Lung (tissue), 12 donors: ENCODE data around the gene ZKSCAN8. TPM values are rescaled to one million over a fixed set of nuclear protein-coding genes. Genes with fewer than 3 reads are reported as not detected.

Experiments used
- ATAC-seq: fragments of 200-7000 bp; cut with Tn5 transposase; one replicate; pipeline ENCODE4 v1.9.1; 2020; ENCODE audit warnings: moderate number of reproducible peaks; ENCODE audit not compliant: insufficient read depth, low FRiP score
- DNase-seq, 3 donors: peaks; one replicate each; pipeline ENCODE4 v3.0.0-alpha.2; 2013 to 2017
- H3K27ac ChIP-seq, 2 donors: one replicate each; pipeline ENCODE4 v1.5.1; 2013; ENCODE audit warnings: mild to moderate bottlenecking in 2 of 2, moderate library complexity in 2 of 2, control low read depth in 1 of 2, inconsistent platforms in 1 of 2, low read depth in 1 of 2, low read length in 1 of 2
- H3K27me3 ChIP-seq, 3 donors: one replicate each; pipeline ENCODE4 v1.5.1; 2013; ENCODE audit warnings: low read length in 2 of 3; ENCODE audit not compliant: control insufficient read depth in 3 of 3, insufficient read depth in 3 of 3
- H3K36me3 ChIP-seq, 4 donors: one replicate each; pipeline ENCODE4 v1.5.1; 2013; ENCODE audit warnings: low read length in 4 of 4, mild to moderate bottlenecking in 1 of 4, moderate library complexity in 1 of 4; ENCODE audit not compliant: control insufficient read depth in 4 of 4, insufficient read depth in 4 of 4
- H3K4me1 ChIP-seq, 5 donors: one replicate each; pipeline ENCODE4 v1.5.1; 2013; ENCODE audit warnings: low read length in 5 of 5, mild to moderate bottlenecking in 2 of 5, moderate library complexity in 1 of 5; ENCODE audit not compliant: control insufficient read depth in 5 of 5, insufficient read depth in 5 of 5
- H3K4me3 ChIP-seq: one replicate; pipeline ENCODE4 v1.5.1; 2013; ENCODE audit warnings: mild to moderate bottlenecking, control low read depth, moderate library complexity
- H3K9ac ChIP-seq, 2 donors: one replicate each; pipeline ENCODE4 v1.5.1; 2013; ENCODE audit warnings: low read length in 2 of 2, control low read depth in 1 of 2; ENCODE audit not compliant: insufficient read depth in 1 of 2
- H3K9me3 ChIP-seq, 4 donors: one replicate each; pipeline ENCODE4 v1.5.1; 2013; ENCODE audit warnings: low read length in 3 of 4, mild to moderate bottlenecking in 1 of 4, moderate library complexity in 1 of 4; ENCODE audit not compliant: control insufficient read depth in 4 of 4, insufficient read depth in 3 of 4
- WGBS, 2 donors: extraction: QIAGEN DNeasy Blood & Tissue Kit; methylation state at CpG; one replicate each; pipeline ENCODE4 v1.1.7; 2013; 5-methylcytosine and 5-hydroxymethylcytosine counted together
- polyA plus RNA-seq, 2 donors: library from polyadenylated mRNA; stranded (reverse); fragments of 200-250 nt; gene quantifications; one replicate each; pipeline ENCODE4 v1.2.1, GENCODE V29; 2013
- total RNA-seq, 2 donors: library from RNA; depleted of rRNA in 1 of 2; stranded (reverse); fragments of >200 nt in 1 of 2; gene quantifications; one replicate each; pipeline ENCODE4 v1.2.1, GENCODE V29; 2014 to 2021
- TF ChIP-seq, protein P1 (sequence below): IDR thresholded peaks from 2 replicates; pipeline ENCODE4 v1.5.1; 2012; ENCODE audit warnings: mild to moderate bottlenecking; ENCODE audit errors: control extremely low read depth, extremely low read depth
- donor health status: control.
- donor health status: control.
- donor health status: Bipolar disorder and iron deficiency.
- donor health status: healthy.
- donor health status: DM: yes; HTN: yes; CAD: no.

ZKSCAN8 gene
- total and polyA plus RNA-seq, 4 donors, result 3.8 to 40.5 (median 8.8) TPM

DNA sequence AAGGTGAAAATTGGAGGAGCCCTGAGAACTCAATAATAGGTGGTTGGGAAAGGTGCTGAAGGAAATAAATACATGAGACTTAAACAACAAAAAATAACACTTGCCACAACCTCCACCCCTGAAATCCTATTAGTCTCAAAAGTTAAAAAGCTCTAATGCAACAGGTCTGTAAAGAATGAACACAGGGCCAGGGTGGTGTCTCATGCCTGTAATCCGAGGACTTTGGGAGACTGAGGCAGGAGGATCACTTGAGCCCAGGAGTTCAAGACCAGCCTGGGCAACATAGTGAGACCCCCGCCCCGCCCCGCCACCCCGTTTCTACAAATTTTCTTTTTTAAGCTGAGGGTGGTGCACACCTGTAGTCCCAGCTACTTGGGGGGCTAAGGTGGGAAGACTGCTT lies 1.1 kb upstream of the ZKSCAN8 start:
- Histone ChIP-seq H3K4me1 (peaks cover 0 to 30% (median 10%) of the 10 kb centered on the region in 5 donors), H3K36me3 (peaks cover 2% of the 10 kb centered on the region in 4 donors), H3K27me3 (no peaks in the 10 kb centered on the region), H3K27ac (no peak overlapping the region), H3K9me3 (no peaks in the 10 kb centered on the region), H3K4me3 (no peak overlapping the region), H3K9ac (no peak overlapping the region)
- WGBS, 2 donors, result 78 to 79% methylated on average over 5 of the region's 5 CpGs
- no peak for DNase-seq
- TF ChIP-seq, protein P1, sequence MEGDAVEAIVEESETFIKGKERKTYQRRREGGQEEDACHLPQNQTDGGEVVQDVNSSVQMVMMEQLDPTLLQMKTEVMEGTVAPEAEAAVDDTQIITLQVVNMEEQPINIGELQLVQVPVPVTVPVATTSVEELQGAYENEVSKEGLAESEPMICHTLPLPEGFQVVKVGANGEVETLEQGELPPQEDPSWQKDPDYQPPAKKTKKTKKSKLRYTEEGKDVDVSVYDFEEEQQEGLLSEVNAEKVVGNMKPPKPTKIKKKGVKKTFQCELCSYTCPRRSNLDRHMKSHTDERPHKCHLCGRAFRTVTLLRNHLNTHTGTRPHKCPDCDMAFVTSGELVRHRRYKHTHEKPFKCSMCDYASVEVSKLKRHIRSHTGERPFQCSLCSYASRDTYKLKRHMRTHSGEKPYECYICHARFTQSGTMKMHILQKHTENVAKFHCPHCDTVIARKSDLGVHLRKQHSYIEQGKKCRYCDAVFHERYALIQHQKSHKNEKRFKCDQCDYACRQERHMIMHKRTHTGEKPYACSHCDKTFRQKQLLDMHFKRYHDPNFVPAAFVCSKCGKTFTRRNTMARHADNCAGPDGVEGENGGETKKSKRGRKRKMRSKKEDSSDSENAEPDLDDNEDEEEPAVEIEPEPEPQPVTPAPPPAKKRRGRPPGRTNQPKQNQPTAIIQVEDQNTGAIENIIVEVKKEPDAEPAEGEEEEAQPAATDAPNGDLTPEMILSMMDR, result no peak
- ATAC-seq, result no peak

DNA sequence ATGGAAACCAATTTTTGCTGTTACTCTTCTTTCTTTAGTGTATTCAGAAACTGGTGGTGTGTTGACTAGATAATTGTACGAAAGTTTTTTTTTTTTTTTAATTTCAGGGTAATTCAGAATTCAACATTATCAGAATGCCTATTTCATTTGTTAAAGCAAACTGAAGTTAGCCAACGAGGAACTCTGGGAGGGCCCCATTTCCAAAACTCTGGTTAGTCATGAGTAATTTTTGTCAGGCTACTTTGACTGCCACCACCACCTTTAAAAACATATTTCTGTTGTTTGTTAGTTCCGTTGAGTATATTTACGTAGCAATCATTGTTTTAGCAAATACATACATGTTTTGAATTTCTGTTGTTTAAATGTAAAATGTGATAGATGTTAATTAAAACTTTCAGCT lies 763 bp downstream of the ZKSCAN8 start:
- no peak for ATAC-seq
- Histone ChIP-seq H3K4me3 (no peak overlapping the region), H3K27ac (no peak overlapping the region), H3K4me1 (peaks cover 0 to 21% (median 10%) of the 10 kb centered on the region in 5 donors), H3K27me3 (no peaks in the 10 kb centered on the region), H3K9me3 (no peaks in the 10 kb centered on the region), H3K36me3 (peaks cover 2 to 7% (median 3%) of the 10 kb centered on the region in 4 donors), H3K9ac (peak overlapping the region; percentile 79 to 91)
- TF ChIP-seq, protein P1, result no peak
- DNase-seq, result peak in 2 of 3 donors; percentile 19 to 26
- 17 to 22% methylated on average over 4 of the region's 4 CpGs for whole genome bisulfite sequencing, 2 donors

DNA sequence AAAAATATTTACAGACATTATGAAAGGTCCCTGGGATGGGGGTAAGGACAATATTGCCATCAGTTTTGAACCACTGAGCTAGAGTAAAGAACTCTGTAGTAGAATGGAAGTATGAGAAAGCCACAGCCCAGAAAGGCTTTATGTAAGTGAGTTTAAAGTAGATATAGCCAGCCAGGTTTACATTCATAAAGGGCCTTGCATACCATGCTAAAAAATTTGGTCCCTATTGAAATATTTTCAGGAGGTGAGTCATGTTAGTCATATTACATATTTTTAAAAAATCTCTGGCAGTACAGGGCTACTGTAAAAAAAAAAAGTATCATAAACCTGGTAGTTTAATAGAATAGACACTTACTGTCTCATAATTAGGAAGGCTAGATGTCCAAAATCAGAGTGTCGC lies 3.5 kb downstream of the ZKSCAN8 start:
- 96 to 100% methylated on average over 1 of the region's 1 CpG for WGBS, 2 donors
- Histone ChIP-seq H3K4me1 (peaks cover 0 to 14% (median 3%) of the 10 kb centered on the region in 5 donors), H3K36me3 (peaks cover 12 to 21% (median 18%) of the 10 kb centered on the region in 4 donors), H3K9ac (no peak overlapping the region), H3K27me3 (no peaks in the 10 kb centered on the region), H3K4me3 (no peak overlapping the region), H3K9me3 (peaks cover 0 to 4% (median 0%) of the 10 kb centered on the region in 4 donors), H3K27ac (no peak overlapping the region)
- ATAC-seq, result no peak
- TF ChIP-seq, protein P1, result no peak
- no peak for DNase-seq

DNA sequence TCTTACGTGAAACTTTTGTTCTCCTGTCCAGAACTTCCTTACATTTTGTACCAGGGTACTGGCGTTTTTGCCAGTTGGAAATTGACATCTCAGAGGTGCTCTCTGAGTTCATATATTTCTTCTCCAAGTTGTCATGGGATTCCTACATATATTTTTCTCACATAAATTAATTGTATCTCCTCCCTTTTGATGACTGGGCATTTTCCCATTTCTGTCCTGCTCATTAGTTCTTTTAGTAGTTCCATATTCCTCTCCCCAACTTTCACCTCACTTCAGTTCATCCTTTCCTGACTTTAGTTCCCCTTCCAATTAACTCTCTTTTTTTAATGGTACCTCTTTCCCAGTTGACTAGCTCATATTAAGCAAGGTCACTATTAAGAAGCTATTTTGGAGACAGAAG lies 10.8 kb downstream of the ZKSCAN8 start:
- Histone ChIP-seq H3K36me3 (peaks cover 35 to 76% (median 61%) of the 10 kb centered on the region in 4 donors), H3K27me3 (no peaks in the 10 kb centered on the region), H3K4me1 (peaks cover 0 to 1% (median 0%) of the 10 kb centered on the region in 5 donors), H3K9ac (no peak overlapping the region), H3K4me3 (no peak overlapping the region), H3K9me3 (peaks cover 0 to 8% (median 0%) of the 10 kb centered on the region in 4 donors), H3K27ac (no peak overlapping the region)
- WGBS, 2 donors, result 98 to 99% methylated on average over 2 of the region's 2 CpGs
- DNase-seq (no peak), ATAC-seq (no peak)
- TF ChIP-seq, protein P1, result no peak
